Activated T-cell treated with anti-CD3 and anti-CD28 coated beads, Interleukin-2, amount 50 U/mL, for 72 hours (primary cell): ENCODE measurements around the gene C1GALT1. TPM values are rescaled to one million over a fixed set of nuclear protein-coding genes. Genes with fewer than 3 reads are reported as not detected.
"Not testable (repeated sequence)": the region's sequence is repeated elsewhere in the genome, so short reads cannot be mapped to it uniquely, and the experiment has no call there.

ENCODE experiments used
- ATAC-seq, 2 donors: fragments of 150-1000 bp; cut with Tn5 transposase; replicated peaks in 1 of 2; 2 replicates each; pipeline ENCODE4 v1.10.0; 2021; ENCODE audit warnings: moderate library complexity in 2 of 2, mild to moderate bottlenecking in 1 of 2
- DNase-seq, 2 donors: peaks; one replicate each; pipeline ENCODE4 v3.0.0; 2021 to 2022; ENCODE audit warnings: mixed read lengths in 1 of 2
- H3K27ac Mint-ChIP-seq: one replicate; pipeline ENCODE4 v1.8.0; 2022; ENCODE audit warnings: mild to moderate bottlenecking, moderate library complexity, mixed read lengths
- H3K27me3 Mint-ChIP-seq: one replicate; pipeline ENCODE4 v1.8.0; 2022; ENCODE audit warnings: low read depth, mixed read lengths
- H3K36me3 Mint-ChIP-seq, 2 donors: one replicate each; pipeline ENCODE4 v1.8.0; 2022; ENCODE audit warnings: mixed read lengths in 2 of 2, mild to moderate bottlenecking in 1 of 2; ENCODE audit not compliant: insufficient read depth in 2 of 2
- H3K4me1 Mint-ChIP-seq: one replicate; pipeline ENCODE4 v1.8.0; 2022; ENCODE audit warnings: low read depth, mixed read lengths
- H3K4me3 Mint-ChIP-seq, 2 donors: one replicate each; pipeline ENCODE4 v1.8.0; 2022; ENCODE audit warnings: mild to moderate bottlenecking in 2 of 2, mixed read lengths in 2 of 2, moderate library complexity in 2 of 2
- H3K9me3 Mint-ChIP-seq, 2 donors: one replicate each; pipeline ENCODE4 v1.8.0; 2022; ENCODE audit warnings: mixed read lengths in 2 of 2
- total RNA-seq, 2 donors: library from RNA; stranded (reverse); gene quantifications; one replicate each; pipeline ENCODE4 v1.2.3, GENCODE V29; 2022

C1GALT1 gene
- total RNA-seq, 2 donors from 2014 or later: 31.0 to 31.8 TPM

DNA sequence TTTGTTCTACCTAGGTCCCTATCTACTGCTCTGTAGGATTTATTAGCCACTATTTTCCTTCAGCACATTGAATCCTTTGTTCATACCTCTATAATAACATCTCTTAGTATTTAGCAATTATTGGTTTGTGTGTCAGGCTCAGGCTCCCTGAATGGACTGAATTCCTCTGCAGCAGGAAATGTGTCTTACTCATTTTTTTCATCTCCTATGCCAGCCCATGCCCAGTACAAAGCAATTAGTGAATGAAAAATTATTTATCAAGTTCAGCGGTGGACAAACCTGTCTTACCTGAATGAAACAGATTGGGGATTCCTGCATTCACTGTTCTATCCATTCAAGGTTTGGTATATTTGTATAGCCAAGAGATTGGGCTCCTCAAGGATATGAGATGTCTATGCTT, 53.7 kb downstream of the C1GALT1 start:
- ATAC-seq: no peak
- Mint-ChIP-seq H3K4me1 (peaks cover 11% of the 10 kb centered on the region), H3K27ac (no peak overlapping the region), H3K4me3 (no peak overlapping the region), H3K36me3 (peaks cover 19 to 23% of the 10 kb centered on the region in 2 donors), H3K9me3 (peaks cover 0 to 8% of the 10 kb centered on the region in 2 donors), H3K27me3 (no peaks in the 10 kb centered on the region)
- no peak for DNase-seq

DNA sequence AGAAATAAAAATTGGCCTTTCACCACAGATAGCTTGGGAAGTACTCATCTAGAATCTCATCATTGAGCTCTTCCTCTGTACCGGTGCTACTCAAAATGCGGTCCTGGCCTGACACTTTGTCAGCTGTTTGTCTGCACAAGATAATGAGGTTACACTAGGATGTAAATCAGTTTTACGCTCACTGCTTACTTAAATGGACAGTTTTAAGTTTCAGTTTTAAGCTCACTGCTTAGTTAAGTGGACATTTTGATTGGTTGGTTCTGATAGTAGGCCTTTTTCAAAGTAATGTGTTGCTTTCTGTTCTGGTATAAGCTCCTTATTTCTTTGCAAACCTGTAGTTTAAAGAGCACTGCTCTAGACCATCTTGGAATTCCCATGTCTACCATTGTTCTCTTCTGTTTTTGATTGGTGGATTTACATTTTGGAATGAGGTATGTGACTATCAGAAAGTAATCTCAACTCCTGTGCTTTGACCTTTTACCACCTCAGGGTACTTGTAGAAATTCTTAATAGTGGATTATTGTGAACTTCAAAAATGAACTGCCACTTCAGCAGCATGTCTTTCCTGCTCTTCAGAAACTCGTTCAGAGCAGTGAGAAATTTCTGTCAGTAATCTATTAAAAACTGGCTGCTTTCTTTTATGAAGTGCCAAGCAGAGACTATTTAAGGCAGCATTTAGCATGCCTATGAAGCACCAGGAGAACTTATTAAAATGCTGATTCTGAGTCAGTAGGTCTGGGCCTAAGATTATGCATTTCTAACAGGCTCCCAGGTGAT, 55.0 kb downstream of the C1GALT1 start:
- H3K4me1 Mint-ChIP-seq: peaks cover 6% of the 10 kb centered on the region
- H3K36me3 Mint-ChIP-seq: peaks cover 8 to 14% of the 10 kb centered on the region in 2 donors
- peak overlapping the region; percentile 81 for H3K27ac Mint-ChIP-seq
- DNase-seq (no peak), ATAC-seq (no peak)
- no peaks in the 10 kb centered on the region for H3K27me3 Mint-ChIP-seq
- no peak overlapping the region for H3K4me3 Mint-ChIP-seq
- no peaks in the 10 kb centered on the region for H3K9me3 Mint-ChIP-seq

DNA sequence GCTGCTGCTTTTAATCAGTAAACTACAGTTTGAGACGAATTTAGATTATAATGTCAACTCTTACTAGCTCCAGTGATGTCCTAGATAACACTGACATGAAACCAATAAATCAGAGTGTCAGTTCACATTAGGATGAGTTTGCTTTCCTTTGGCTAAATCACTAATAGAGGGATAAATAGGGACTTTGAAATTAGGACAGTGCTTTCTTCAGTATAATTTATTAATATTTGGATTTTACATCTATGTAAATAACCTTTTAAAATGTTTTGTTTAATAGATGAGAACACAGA, 55.6 kb downstream of the C1GALT1 start:
- Mint-ChIP-seq H3K4me1 (peaks cover 6% of the 10 kb centered on the region), H3K27me3 (no peaks in the 10 kb centered on the region), H3K9me3 (no peaks in the 10 kb centered on the region), H3K36me3 (peaks cover 8 to 14% of the 10 kb centered on the region in 2 donors), H3K4me3 (no peak overlapping the region), H3K27ac (peak overlapping the region; percentile 81)
- no peak for ATAC-seq
- no peak for DNase-seq

DNA sequence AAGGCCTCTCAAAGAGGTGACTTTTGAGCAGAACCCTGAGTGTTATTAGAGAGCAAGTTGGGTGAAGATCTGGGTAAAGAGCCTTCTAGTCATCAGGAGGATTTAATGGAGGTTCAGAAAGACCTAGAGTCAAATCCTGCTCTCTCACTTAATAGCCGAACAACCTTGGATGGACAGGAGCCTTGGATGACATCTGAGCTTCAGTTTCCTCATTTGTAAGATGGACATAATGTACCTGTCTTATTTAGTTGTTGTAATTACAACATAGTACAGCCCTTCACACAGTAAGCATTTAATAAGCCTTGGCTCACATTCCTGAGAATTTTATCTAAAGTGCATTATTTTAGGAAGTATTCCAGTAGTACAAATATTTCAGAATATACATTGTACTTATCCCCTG, 57.0 kb downstream of the C1GALT1 start:
- Mint-ChIP-seq H3K4me3 (no peak overlapping the region), H3K27me3 (no peaks in the 10 kb centered on the region), H3K36me3 (peaks cover 6 to 11% of the 10 kb centered on the region in 2 donors), H3K4me1 (no peaks in the 10 kb centered on the region), H3K9me3 (no peaks in the 10 kb centered on the region), H3K27ac (no peak overlapping the region)
- ATAC-seq (no peak), DNase-seq (no peak)

DNA sequence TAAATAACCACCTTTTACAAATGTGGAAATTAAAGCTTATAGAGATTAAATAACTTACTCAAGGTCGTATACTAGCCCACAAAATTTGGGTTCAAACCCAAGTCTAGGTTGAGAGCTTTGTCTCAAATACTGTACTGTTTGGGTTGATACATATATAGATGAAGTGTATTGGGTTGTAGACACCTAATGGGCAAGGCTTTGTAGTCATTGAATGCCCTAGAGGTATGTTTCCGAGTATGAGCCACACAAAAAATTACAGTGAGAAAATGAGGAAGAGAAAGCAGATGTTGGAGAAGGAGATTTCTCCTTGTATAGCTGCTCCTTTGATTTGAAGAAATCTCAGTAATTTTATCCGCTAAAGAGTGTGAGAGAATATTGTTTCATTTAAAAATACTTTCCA, 60.6 kb downstream of the C1GALT1 start:
- Mint-ChIP-seq H3K9me3 (no peaks in the 10 kb centered on the region), H3K27ac (no peak overlapping the region), H3K4me1 (no peaks in the 10 kb centered on the region), H3K27me3 (no peaks in the 10 kb centered on the region), H3K4me3 (no peak overlapping the region), H3K36me3 (peaks cover 3 to 7% of the 10 kb centered on the region in 2 donors)
- ATAC-seq (no peak), DNase-seq (no peak)

DNA sequence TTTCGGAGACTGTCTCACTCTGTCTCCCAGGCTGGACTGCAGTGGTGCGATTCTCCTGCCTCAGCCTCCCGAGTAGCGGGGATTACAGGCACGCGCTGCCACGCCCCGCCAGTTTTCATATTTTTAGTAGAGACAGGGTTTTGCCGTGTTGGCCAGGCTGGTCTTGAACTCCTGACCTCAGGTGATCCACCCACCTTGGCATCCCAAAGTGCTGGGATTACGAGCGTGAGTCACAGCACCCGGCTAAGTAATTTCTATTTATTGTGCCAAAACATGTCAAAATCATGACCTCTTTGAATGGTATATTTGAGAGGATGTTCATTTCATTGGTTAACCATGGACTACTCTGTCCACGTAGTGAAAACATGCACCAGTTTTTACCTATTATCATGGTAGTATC, 62.9 kb downstream of the C1GALT1 start:
- H3K27me3 Mint-ChIP-seq, H3K4me1 Mint-ChIP-seq, H3K4me3 Mint-ChIP-seq, ATAC-seq, H3K27ac Mint-ChIP-seq, DNase-seq, H3K36me3 Mint-ChIP-seq, H3K9me3 Mint-ChIP-seq: not testable (repeated sequence)

DNA sequence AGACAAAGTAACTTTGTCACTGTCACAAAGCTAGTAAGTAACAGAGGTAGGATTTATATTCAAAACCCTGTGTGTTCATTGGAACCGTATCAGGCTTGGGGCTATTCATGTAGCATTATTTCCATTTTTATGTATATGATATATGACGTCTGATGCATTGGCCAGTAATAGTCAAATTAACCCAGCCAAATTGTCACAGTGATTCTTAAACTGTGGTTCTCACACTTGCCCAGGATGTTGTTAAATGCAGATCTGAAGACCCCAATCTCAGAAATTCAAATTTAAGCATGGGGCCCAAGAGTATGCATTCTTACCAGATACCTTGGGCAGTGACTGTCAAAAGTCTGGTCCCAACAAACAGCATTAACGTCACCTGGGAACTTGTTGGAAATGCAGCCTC, 63.9 kb downstream of the C1GALT1 start:
- Mint-ChIP-seq H3K36me3 (peaks cover 1 to 2% of the 10 kb centered on the region in 2 donors), H3K9me3 (no peaks in the 10 kb centered on the region), H3K4me3 (no peak overlapping the region), H3K27ac (no peak overlapping the region), H3K27me3 (no peaks in the 10 kb centered on the region), H3K4me1 (no peaks in the 10 kb centered on the region)
- DNase-seq (no peak), ATAC-seq (no peak)

DNA sequence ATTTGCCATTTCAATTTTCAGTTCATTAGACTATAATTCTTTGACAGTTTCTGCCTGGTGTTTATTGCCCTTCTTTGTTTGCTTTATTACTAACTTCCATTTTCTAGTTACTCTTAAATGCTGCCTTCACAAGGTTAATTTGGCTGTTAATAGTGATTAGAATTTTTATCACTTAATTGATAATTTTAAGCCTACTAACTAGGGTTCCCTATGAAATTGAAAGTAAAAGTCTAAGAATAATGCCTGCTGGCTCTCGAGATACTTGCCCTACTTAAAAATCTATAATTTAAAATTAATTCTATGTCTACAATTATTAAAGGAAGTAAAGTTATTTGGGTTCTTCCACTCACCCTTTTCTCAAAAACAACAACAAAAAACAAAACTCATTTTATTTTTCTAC, 65.3 kb downstream of the C1GALT1 start:
- no peaks in the 10 kb centered on the region for H3K4me1 Mint-ChIP-seq
- peak overlapping the region in 1 of 2 donors; percentile 79 for H3K4me3 Mint-ChIP-seq
- DNase-seq: no peak
- H3K9me3 Mint-ChIP-seq: no peaks in the 10 kb centered on the region
- H3K36me3 Mint-ChIP-seq: peaks cover 1 to 2% of the 10 kb centered on the region in 2 donors
- no peaks in the 10 kb centered on the region for H3K27me3 Mint-ChIP-seq
- H3K27ac Mint-ChIP-seq: no peak overlapping the region
- no peak for ATAC-seq

DNA sequence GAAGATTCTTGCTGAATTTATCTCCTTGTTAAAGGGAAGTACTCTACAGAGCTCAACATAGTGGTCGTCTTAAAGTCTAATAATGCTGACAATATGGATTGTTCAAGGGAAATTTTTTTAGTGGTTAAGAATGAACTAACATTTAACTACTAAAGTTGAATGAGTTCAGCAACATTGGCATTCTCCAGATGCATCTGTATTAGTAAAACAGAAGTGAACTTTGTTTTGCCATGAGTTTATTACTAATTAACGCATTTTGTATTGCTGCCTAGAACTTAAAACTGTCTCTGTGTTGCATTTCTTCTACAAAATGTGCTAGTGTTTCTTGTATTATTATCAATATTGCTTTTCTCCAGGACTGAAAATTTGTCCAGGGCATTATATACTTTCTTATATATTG, 67.5 kb downstream of the C1GALT1 start:
- DNase-seq (no peak), ATAC-seq (no peak)
- H3K4me3 Mint-ChIP-seq: no peak overlapping the region
- no peaks in the 10 kb centered on the region for H3K4me1 Mint-ChIP-seq
- H3K27ac Mint-ChIP-seq: no peak overlapping the region
- peaks cover 1 to 2% of the 10 kb centered on the region in 2 donors for H3K36me3 Mint-ChIP-seq
- H3K27me3 Mint-ChIP-seq: no peaks in the 10 kb centered on the region
- H3K9me3 Mint-ChIP-seq: no peaks in the 10 kb centered on the region

DNA sequence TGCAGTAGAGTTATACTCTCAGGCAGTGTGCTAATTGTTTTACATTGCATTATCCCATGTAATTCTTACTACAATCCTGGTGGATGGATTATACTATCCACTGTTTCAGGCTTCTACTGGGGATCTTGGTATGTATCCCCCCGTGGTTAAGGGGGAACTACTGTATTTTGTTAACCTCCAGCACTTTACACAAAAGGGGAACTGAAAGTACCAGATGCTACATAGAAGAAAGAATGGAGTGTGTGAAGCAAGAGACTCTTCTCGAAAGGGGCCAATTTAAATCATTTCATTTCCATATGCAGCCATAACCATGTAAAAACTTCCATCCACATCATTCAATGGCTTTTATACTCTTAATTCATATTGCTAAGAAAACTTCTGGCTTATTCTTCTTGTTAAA, 69.4 kb downstream of the C1GALT1 start:
- H3K4me3 Mint-ChIP-seq: no peak overlapping the region
- H3K27ac Mint-ChIP-seq: no peak overlapping the region

DNA sequence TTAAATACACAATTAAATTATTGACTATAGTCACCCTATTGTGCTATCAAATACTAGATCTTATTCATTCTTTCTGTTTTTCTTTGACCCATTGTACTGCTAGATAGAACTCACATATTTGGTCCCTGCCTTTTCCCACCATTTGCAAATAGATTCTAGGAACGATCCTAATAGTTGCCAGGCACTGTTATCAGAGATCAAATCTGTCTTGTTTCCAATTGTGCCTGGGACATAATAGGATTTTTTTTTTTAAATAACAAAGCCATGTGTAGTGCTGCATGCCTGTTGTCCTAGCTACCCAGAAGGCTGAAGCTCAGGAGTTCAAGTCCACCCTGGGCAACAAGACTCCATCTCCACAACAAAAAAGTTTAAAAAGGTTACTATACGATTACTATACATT, 72.0 kb downstream of the C1GALT1 start:
- no peaks in the 10 kb centered on the region for H3K27me3 Mint-ChIP-seq
- no peak overlapping the region for H3K4me3 Mint-ChIP-seq
- H3K9me3 Mint-ChIP-seq: no peaks in the 10 kb centered on the region
- DNase-seq (no peak), ATAC-seq (no peak)
- peaks cover 0 to 1% of the 10 kb centered on the region in 2 donors for H3K36me3 Mint-ChIP-seq
- no peak overlapping the region for H3K27ac Mint-ChIP-seq
- peaks cover 22% of the 10 kb centered on the region for H3K4me1 Mint-ChIP-seq

More for the DNA sequence above, 69.4 kb downstream of the C1GALT1 start:
- peaks cover under 1% of the 10 kb centered on the region for H3K4me1 Mint-ChIP-seq
- H3K9me3 Mint-ChIP-seq: no peaks in the 10 kb centered on the region
- ATAC-seq (no peak), DNase-seq (no peak)
- H3K36me3 Mint-ChIP-seq: peaks cover 0 to 1% of the 10 kb centered on the region in 2 donors
- H3K27me3 Mint-ChIP-seq: no peaks in the 10 kb centered on the region

DNA sequence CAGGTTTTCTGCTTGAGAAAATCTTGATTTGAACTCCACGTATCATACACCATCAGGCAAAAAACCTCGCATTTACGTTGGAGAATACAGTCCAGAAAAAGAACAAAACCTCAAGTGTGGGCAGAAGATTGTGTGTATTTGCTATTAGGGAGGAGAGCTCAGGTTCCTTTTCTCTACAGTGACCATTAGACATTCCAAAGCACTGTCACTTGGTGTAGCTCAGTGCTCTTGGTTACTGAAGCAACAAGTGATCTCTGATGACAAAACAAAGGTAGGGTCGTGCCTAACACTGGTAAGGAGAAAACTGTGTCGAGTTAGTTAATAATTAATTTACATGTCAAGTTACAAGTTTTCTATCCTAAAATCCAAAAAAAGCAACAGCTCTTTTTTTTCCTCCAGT, 72.6 kb downstream of the C1GALT1 start:
- no peaks in the 10 kb centered on the region for H3K9me3 Mint-ChIP-seq
- DNase-seq: no peak
- ATAC-seq: no peak
- H3K36me3 Mint-ChIP-seq: peaks cover 1 to 3% of the 10 kb centered on the region in 2 donors
- H3K4me3 Mint-ChIP-seq: no peak overlapping the region
- H3K4me1 Mint-ChIP-seq: peaks cover 26% of the 10 kb centered on the region
- no peaks in the 10 kb centered on the region for H3K27me3 Mint-ChIP-seq
- no peak overlapping the region for H3K27ac Mint-ChIP-seq

DNA sequence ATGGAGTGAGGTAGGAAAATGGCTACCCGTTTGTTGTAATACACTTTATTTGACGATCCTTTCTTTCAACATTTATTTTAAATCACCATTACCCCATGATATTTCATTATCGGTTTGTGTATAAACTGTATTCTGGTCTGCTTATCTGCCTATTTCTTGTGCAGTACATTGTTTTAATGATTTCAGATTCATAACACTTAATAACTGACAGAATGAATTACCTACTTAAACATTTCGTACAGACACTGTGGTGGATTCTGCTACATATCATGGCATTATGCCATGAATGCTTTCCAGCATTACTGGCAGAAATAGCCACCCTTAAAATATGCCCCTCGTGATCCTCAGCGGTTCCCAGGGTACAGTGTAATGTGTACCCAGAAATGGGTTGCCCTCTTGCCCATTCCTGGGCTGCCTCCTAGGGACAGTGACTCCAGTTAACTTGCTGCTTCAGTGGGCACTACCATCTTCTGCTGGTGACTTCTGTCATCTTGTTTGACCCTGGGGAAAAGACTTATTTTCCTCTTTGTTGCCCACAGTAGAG, 74.5 kb downstream of the C1GALT1 start:
- H3K27ac Mint-ChIP-seq: peak overlapping the region; percentile 61

More for the DNA sequence above, 74.5 kb downstream of the C1GALT1 start:
- Mint-ChIP-seq H3K9me3 (peaks cover 0 to 3% of the 10 kb centered on the region in 2 donors), H3K27me3 (no peaks in the 10 kb centered on the region), H3K36me3 (peaks cover 0 to 3% of the 10 kb centered on the region in 2 donors), H3K4me1 (peaks cover 31% of the 10 kb centered on the region), H3K4me3 (no peak overlapping the region)
- no peak for DNase-seq
- no peak for ATAC-seq
